ENCODE data around the gene SLC25A46.
"Not testable (repeated sequence)": the region's sequence is repeated elsewhere in the genome, so short reads cannot be mapped to it uniquely, and the experiment has no call there.

The SLC25A46 gene

DNA sequence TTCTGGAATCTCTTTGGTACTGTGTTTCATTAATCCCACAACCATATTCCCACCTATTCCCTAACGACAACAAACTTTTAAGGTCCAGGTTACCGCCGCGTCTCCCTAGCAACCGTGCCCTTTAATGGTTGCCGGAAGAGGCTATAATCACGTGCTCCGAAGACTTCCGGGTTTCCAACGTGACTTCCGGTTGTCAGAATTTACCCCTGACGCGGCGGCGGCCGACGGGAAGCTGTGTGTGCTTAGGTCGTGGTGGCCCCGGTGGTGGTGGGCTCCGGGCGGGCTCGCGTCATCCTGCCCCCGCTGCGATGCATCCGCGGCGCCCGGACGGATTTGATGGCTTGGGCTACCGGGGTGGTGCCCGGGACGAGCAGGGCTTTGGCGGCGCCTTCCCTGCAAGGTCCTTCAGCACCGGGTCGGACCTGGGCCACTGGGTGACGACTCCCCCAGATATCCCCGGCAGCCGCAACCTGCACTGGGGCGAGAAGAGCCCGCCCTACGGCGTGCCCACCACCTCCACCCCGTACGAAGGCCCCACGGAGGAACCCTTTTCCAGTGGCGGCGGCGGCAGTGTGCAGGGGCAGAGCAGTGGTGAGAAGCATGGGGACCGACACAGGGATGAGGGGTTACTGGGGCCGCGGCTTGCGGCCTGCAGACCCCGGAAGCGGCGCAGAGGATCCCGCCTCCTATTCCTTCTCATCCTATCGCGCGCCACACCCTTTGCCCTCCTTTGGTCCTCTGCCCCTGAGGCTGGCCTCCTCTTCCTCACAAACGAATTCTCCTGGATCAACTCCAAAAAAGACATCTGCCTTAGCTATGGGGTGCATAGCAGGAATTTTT lies at the start of gene SLC25A46:
SLC25A46 (plus strand) TSS at position 196 of the 840 bp plus-strand sequence; CDS start at position 309, 113 bp downstream.
- DNase-seq = peak; percentile 40 to 91 (median 83)

DNA sequence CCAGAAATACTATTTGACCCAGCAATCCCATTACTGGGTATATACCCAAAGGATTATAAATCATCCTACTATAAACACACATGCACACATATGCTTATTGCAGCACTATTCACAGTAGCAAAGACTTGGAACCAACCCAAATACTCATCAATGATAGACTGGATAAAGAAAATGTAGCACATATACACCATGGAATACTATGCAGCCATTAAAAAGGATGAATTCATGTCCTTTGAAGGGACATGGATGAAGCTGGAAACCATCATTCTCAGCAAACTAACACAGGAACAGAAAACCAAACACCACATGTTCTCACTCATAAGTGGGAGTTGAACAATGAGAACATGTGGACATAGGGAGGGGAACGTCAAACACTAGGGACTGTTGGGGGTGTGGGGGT lies 48.2 kb upstream of the SLC25A46 start:
- DNase-seq = not testable (repeated sequence)

DNA sequence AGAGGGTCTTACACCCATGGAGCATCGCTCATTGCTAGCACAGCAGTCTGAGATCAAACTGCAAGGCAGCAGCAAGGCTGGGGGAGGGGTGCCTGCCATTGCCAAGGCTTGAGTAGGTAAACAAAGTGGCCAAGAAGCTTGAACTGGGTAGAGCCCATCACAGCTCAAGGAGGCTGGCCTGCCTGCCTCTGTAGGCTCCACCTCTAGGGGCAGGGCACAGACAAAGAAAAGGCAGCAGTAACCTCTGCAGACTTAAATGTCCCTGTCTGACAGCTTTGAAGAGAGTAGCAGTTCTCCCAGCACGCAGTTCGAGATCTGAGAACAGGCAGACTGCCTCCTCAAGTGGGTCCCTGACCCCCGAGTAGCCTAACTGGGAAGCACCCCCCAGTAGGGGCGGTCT lies 46.1 kb upstream of the SLC25A46 start:
- not testable (repeated sequence) for DNase-seq

- no peak for DNase-seq
Observed at GRCh38 chr5:110702300-110702699, 36.5 kb upstream of the SLC25A46 start.

DNA sequence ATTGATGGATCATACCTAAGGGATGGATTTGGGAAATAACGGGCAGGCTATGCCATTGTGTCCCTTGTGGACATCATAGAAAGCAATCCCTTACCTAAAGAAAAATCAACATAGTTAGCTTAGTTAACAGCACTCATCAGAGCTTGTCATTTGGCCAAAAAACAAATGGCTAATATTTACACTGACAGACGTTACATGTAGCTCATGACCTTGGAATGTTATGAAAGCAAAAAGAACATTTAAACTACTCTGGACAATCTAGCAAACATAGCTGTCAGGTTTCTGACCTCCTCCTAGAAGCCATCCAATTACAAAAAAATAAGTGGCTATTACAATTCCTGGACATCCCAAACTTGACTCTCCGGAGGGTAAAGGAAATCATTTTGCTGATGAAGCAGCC lies 36.1 kb upstream of the SLC25A46 start:
- no peak for DNase-seq

- no peak for DNase-seq
Observed at GRCh38 chr5:110703481-110703880, 35.3 kb upstream of the SLC25A46 start.

DNA sequence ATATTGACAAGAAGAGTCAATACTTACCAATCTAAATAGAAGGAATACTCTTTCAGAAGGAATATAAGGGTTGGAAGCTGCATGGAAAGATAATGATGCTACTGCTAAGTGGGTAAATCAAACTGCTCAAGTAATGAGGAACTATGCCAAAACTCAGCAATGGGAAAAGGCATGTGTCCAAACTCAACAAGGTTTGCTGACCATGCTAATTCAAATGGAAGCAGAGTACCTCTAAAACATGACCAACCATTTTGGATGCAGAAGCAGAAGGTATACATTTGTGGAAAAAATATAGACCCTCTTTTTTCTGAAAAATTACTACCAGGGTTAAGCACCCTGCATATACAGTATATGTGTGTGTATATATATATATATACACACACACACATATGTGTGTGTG lies 33.5 kb upstream of the SLC25A46 start:
- DNase-seq = no peak

GRCh38 chr5:110707260-110707844 lies 31.5 kb upstream of the SLC25A46 start:
- DNase-seq = peak in 7 of 58 donors; percentile 2 to 20 (median 12)

- peak in 2 of 58 donors; percentile 1 to 3 for DNase-seq
Observed at GRCh38 chr5:110716247-110717245, 22.3 kb upstream of the SLC25A46 start.

- no peak for DNase-seq
Observed at GRCh38 chr5:110718311-110718710, 20.5 kb upstream of the SLC25A46 start.

DNA sequence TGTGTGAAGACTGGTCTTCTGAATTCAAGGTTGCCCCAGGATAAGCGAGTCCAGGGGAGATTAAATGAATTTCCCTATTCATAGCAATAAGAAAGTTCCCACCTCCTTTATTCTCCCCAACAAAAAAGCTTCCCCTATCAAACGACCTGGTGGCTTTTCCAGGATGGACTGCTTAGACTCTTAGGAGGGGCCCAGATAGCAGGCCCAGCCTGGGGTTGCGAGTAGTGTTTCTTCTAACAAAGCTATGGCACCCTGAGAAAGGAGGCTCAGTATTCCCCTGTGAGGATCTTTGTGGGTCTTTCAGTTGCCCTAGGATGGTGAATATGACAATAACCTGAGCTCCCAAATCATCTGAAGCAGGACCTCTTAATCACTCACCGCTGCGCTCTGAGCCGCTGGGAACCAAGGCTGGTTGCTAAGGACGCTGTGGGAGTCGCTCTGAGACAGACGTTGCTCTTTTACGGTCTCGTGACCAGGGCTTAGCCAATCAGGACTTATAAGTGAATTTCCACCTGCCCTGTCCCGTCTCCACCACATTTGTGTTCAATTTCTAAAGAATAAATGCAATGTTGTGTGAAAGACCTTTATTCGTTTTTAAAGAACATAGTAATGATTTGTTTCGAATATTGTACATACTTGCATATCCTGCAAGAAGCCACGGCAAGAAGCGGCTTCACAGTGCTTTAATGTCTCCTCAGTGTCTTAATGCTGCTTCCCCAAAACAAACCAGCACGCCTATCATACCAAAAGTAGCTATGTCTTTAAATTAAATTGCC lies 12.4 kb upstream of the SLC25A46 start, which contains the start of gene TMEM232:
TMEM232 (minus strand) TSS at position 423 of the 776 bp plus-strand sequence. CDS start 59,319 bp downstream, outside the sequence.
- peak in 53 of 58 donors; percentile 2 to 86 (median 56) for DNase-seq

GRCh38 chr5:110727025-110727314 lies 11.8 kb upstream of the SLC25A46 start:
- no peak for DNase-seq

DNA sequence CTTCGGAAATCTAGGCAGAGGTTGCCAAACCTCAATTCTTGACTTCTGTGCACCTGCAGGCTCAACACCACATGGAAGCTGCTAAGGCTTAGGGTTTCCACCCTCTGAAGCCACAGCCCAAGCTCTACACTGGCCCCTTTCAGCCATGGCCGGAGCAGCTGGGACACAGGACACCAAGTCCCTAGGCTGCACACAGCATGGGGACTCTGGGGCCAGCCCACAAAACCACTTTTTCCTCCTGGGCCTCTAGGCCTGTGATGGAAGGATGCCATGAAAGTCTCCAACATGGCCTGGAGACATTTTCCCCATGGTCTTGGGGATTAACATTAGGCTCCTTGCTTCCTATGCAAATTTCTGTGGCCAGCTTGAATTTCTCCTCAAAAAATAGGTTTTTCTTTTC lies 7.3 kb upstream of the SLC25A46 start:
- DNase-seq = not testable (repeated sequence)

DNA sequence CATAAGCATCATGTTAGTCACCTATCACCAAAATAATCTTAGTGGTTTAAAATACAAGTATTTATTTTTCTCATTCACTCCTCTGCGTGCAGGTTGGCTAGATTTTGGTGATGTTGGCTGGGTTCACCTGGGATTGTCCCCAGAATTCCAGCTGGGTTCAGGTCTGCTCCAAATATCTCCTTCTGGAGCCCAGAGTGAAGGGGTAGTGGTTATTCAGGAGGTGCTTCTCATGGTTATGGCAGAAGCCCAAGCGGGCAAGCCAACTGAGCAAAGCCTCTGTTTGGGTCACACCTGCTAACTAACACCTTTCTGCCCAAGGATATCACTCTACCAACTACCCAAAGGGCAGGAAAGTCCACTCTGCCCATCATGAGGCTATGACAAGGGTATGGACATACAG lies 4.7 kb upstream of the SLC25A46 start:
- DNase-seq = no peak

DNA sequence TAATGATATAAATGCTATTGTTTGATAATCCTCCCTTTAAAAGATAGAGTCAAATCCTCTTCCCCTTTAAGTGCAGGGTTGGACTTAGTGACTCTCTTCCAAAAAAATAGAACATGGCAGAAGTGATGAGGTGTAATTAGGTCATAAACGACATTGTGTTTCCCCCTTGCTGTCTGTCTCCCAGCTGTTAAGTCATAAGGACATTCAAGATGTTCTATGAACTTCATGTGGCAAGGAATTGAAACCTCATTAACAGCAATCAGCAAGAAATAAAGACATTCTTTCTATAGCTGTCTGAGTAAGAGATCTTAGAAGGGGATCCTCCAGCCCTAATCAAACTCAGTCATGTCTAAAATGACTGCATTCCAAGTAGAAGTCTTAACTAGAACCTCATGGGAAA lies 3.3 kb upstream of the SLC25A46 start:
- DNase-seq = no peak

- no peak for DNase-seq
Observed at GRCh38 chr5:110736753-110737152, 2.1 kb upstream of the SLC25A46 start.

- peak in 15 of 58 donors; percentile 30 to 78 (median 56) for DNase-seq
Observed at GRCh38 chr5:110738503-110738811, 350 bp upstream of the SLC25A46 start.

- DNase-seq = no peak
Observed at GRCh38 chr5:110751902-110752762, 13.3 kb downstream of the SLC25A46 start.

DNA sequence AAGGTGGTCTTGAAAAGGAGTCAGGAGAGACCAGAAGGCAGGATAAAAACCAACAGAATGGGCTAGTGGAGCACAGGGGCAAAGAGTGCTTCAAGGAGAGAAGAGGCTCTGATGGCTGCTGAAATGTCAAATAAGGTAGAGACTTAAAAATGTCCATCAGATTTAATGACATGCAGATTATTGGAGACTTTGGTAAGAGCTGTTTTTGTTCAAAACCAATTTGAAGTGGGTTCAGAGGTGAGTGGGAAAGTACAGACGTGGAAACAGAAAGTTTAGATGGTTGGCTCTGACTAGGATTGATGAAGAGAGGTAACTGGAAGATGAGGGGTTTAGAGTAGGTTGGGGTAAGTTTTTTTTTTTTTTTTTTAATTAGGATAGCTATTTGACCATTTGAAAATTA lies 14.1 kb downstream of the SLC25A46 start:
- DNase-seq = no peak

DNA sequence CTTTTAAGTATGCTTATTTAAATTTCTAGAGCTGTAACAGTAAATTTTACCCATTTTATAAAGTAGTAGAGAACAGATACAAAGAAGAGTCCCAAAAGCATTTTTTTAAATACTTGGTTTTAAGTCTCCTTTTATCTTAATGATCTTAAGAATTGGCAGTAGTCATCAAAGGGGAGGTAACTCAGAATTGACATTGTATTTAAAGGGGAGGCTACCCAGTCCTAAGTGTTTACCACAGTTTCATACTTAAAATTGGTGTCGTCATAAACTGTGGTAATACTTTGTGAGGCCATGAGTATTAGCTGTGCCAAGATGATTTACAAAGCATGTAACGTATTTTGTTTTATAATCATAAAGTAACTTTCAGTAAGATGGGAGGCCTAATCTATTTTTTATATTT lies 14.8 kb downstream of the SLC25A46 start:
- no peak for DNase-seq
